Progenitor cell of endocrine pancreas (in vitro differentiated cells): Measurements from ENCODE around the gene PIP4K2C. TPM values are rescaled to one million over a fixed set of nuclear protein-coding genes. Genes with fewer than 3 reads are reported as not detected.

Source experiments
- DNase-seq: peaks from one replicate; pipeline ENCODE4 v3.0.0; 2021; ENCODE audit warnings: low spot score; ENCODE audit not compliant: unreplicated experiment
- H3K27ac Mint-ChIP-seq: 2 replicates; pipeline ENCODE4 v1.8.0; 2021; ENCODE audit warnings: mild to moderate bottlenecking, moderate library complexity, mixed read lengths
- H3K27me3 Mint-ChIP-seq: 2 replicates; pipeline ENCODE4 v1.8.0; 2021; ENCODE audit warnings: mixed read lengths
- H3K36me3 Mint-ChIP-seq: 2 replicates; pipeline ENCODE4 v1.8.0; 2022; ENCODE audit warnings: mixed read lengths; ENCODE audit not compliant: insufficient read depth
- H3K4me1 Mint-ChIP-seq: 2 replicates; pipeline ENCODE4 v1.8.0; 2021; ENCODE audit warnings: low read depth, mixed read lengths
- H3K4me3 Mint-ChIP-seq: 2 replicates; pipeline ENCODE4 v1.8.0; 2021; ENCODE audit warnings: low read depth, mild to moderate bottlenecking, moderate library complexity, mixed read lengths
- H3K9me3 Mint-ChIP-seq: 2 replicates; pipeline ENCODE4 v1.8.0; 2021; ENCODE audit warnings: low read depth, mixed read lengths
- CTCF ChIP-seq: fragments of 200-600 bp; sonication (generic); IDR thresholded peaks from one replicate; pipeline ENCODE4 v1.5.0; 2021; ENCODE audit warnings: antibody characterized with exemption, mild to moderate bottlenecking; ENCODE audit not compliant: unreplicated experiment
- total RNA-seq: library from RNA; stranded (reverse); gene quantifications from 2 replicates; pipeline ENCODE4 v1.2.1, GENCODE V29; 2021

PIP4K2C gene
- total RNA-seq, 1 donor from 2014 or later, result 38.4 TPM

- no peak for TF ChIP-seq CTCF
- Mint-ChIP-seq H3K27me3 (peaks cover 63% of the 10 kb centered on the region), H3K4me1 (peaks cover 6% of the 10 kb centered on the region), H3K27ac (no peak overlapping the region), H3K36me3 (peaks cover 15% of the 10 kb centered on the region), H3K9me3 (no peaks in the 10 kb centered on the region), H3K4me3 (no peak overlapping the region)
- DNase-seq, result no peak
These were observed 21.9 kb downstream of the PIP4K2C start for GRCh38 chr12:57612711-57613426.

GRCh38 chr12:57613427-57614109 is 22.6 kb downstream of the PIP4K2C start:
- no peak overlapping the region for H3K4me3 Mint-ChIP-seq
- H3K9me3 Mint-ChIP-seq, result no peaks in the 10 kb centered on the region
- DNase-seq, result no peak

GRCh38 chr12:57614178-57614947 is 23.4 kb downstream of the PIP4K2C start:
- Mint-ChIP-seq H3K9me3 (no peaks in the 10 kb centered on the region), H3K27ac (no peak overlapping the region), H3K4me1 (peaks cover 8% of the 10 kb centered on the region), H3K36me3 (peaks cover 14% of the 10 kb centered on the region), H3K27me3 (peaks cover 70% of the 10 kb centered on the region), H3K4me3 (no peak overlapping the region)
- no peak for DNase-seq
- TF ChIP-seq CTCF, result no peak

More at GRCh38 chr12:57613427-57614109, 22.6 kb downstream of the PIP4K2C start:
- no peak for TF ChIP-seq CTCF
- H3K27ac Mint-ChIP-seq, result no peak overlapping the region
- H3K4me1 Mint-ChIP-seq, result peaks cover 6% of the 10 kb centered on the region
- peaks cover 68% of the 10 kb centered on the region for H3K27me3 Mint-ChIP-seq
- H3K36me3 Mint-ChIP-seq, result peaks cover 17% of the 10 kb centered on the region

- Mint-ChIP-seq H3K9me3 (no peaks in the 10 kb centered on the region), H3K4me3 (no peak overlapping the region), H3K36me3 (peaks cover 13% of the 10 kb centered on the region), H3K27me3 (peaks cover 70% of the 10 kb centered on the region), H3K27ac (no peak overlapping the region), H3K4me1 (peaks cover 6% of the 10 kb centered on the region)
- TF ChIP-seq CTCF, result no peak
- no peak for DNase-seq
These were observed 24.0 kb downstream of the PIP4K2C start for GRCh38 chr12:57614948-57615500.

GRCh38 chr12:57615637-57616036 is 24.6 kb downstream of the PIP4K2C start:
- Mint-ChIP-seq H3K27me3 (peaks cover 71% of the 10 kb centered on the region), H3K36me3 (peaks cover 13% of the 10 kb centered on the region), H3K9me3 (no peaks in the 10 kb centered on the region), H3K4me3 (no peak overlapping the region), H3K4me1 (peaks cover 3% of the 10 kb centered on the region), H3K27ac (no peak overlapping the region)
- DNase-seq, result no peak
- no peak for TF ChIP-seq CTCF
